ENCODE results near the gene RGS14. TPM values are rescaled to one million over a fixed set of nuclear protein-coding genes. Genes with fewer than 3 reads are reported as not detected.
A peak's percentile ranks its signal among the peaks of the same experiment; 100 is the strongest.

Gene RGS14
- polyA plus RNA-seq, 4 donors = 12.8 to 31.3 (median 20.6) TPM

DNA sequence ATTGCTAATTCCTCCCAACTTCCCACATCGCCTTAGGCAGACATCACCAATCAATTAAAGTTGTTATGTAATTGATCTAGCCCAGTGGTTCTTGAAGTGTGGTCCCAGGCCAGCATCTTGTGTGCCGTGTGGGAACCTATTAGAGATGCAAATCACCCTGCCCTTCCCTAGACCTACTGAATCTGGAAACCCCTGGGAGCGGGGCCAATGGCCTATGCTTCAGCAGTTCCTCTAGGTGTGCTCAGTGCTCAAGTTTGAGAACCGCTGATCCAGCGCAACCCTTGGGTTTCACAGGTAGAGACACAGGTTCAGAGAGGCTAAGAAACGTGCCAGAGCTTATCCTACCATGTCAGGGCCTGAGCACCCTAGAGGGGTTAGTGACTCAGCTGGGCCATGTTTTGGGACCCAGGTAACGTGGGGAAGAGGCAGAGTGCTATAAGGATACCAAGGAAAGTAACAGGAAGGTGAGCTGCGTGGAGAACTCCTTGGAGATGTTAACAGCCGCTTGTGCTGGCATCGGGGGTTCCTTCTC lies 30.9 kb downstream of the RGS14 start:
- Histone ChIP-seq H3K36me3 (ENCODE audit: control insufficient read depth in 3 of 3, insufficient read depth in 2 of 3, low read depth in 1 of 3, low read length in 3 of 3) (no peaks in the 10 kb centered on the region), H3K27me3 (ENCODE audit: control insufficient read depth in 3 of 3, insufficient read depth in 3 of 3, low read length in 3 of 3) (no peaks in the 10 kb centered on the region), H3K4me3 (ENCODE audit: low read depth in 1 of 3, low read length in 3 of 3) (no peak overlapping the region), H3K4me1 (ENCODE audit: control insufficient read depth in 3 of 3, insufficient read depth in 2 of 3, low read depth in 1 of 3, low read length in 2 of 3) (no peaks in the 10 kb centered on the region), H3K9me3 (ENCODE audit: control insufficient read depth in 2 of 2, insufficient read depth in 1 of 2, low read depth in 1 of 2, low read length in 1 of 2) (no peaks in the 10 kb centered on the region), H3K27ac (ENCODE audit: low read depth in 1 of 3, low read length in 2 of 3) (peak overlapping the region in 2 of 3 donors; percentile 23 to 55)
- FAIRE-seq (no peak), DNase-seq (no peak)
- WGBS, 3 donors = 88 to 92% (median 90%) methylated on average over 10 of the region's 10 CpGs

DNA sequence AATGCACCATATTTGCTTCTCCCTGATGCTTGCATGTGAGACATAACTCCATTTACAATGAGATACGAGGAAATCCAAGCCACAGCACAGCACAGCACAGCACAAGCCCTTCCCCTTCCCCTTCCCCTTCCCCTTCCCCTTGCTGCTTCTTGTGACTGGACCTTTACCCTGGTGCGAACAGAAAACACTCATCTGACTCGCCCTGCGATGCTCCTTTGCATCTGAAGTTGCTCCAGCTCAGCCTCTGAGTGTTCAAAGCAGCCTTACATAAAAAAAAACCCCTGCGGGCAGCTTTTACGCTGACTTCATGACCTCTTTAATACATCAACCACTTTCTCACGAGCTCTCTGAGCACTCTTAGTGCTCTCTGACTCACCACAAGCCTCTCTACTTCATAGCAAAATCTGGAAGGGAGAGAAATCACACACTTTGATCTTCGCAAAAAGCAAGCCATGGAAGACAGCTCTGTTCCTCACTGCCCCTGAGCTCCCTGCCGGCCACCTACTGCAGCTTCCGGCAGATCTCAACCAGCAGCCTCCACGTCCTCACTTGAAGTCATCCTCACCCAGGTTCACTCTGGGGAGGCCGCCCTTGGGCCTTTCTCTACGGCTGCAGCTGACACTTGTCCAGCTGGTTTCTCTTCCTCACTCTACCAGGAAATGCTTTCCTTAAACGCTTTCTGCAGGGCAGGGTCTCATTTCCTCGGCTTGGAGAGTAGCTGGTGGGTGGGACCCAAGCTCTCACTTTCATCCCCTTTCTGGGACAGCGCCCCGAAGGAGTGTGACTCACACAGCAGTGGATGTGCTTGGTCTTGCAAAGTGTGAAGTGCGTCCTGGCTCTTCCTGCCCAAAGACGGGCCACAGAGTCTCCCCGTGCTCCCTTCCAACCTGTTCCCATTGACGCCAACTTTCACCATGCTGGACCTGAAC lies 31.8 kb downstream of the RGS14 start:
- H3K27me3 ChIP-seq (ENCODE audit: control insufficient read depth in 3 of 3, insufficient read depth in 3 of 3, low read length in 3 of 3) = peaks cover 0 to 8% (median 0%) of the 10 kb centered on the region in 3 donors
- no peaks in the 10 kb centered on the region for H3K9me3 ChIP-seq (ENCODE audit: control insufficient read depth in 2 of 2, insufficient read depth in 1 of 2, low read depth in 1 of 2, low read length in 1 of 2)
- 25 to 35% (median 31%) methylated on average over 21 of the region's 21 CpGs for WGBS, 3 donors
- FAIRE-seq = no peak
- DNase-seq = peak; percentile 31 to 51
- H3K4me3 ChIP-seq (ENCODE audit: low read depth in 1 of 3, low read length in 3 of 3) = no peak overlapping the region
- peak overlapping the region in 2 of 3 donors; percentile 23 to 55 for H3K27ac ChIP-seq (ENCODE audit: low read depth in 1 of 3, low read length in 2 of 3)
- H3K4me1 ChIP-seq (ENCODE audit: control insufficient read depth in 3 of 3, insufficient read depth in 2 of 3, low read depth in 1 of 3, low read length in 2 of 3) = no peaks in the 10 kb centered on the region
- no peaks in the 10 kb centered on the region for H3K36me3 ChIP-seq (ENCODE audit: control insufficient read depth in 3 of 3, insufficient read depth in 2 of 3, low read depth in 1 of 3, low read length in 3 of 3)

DNA sequence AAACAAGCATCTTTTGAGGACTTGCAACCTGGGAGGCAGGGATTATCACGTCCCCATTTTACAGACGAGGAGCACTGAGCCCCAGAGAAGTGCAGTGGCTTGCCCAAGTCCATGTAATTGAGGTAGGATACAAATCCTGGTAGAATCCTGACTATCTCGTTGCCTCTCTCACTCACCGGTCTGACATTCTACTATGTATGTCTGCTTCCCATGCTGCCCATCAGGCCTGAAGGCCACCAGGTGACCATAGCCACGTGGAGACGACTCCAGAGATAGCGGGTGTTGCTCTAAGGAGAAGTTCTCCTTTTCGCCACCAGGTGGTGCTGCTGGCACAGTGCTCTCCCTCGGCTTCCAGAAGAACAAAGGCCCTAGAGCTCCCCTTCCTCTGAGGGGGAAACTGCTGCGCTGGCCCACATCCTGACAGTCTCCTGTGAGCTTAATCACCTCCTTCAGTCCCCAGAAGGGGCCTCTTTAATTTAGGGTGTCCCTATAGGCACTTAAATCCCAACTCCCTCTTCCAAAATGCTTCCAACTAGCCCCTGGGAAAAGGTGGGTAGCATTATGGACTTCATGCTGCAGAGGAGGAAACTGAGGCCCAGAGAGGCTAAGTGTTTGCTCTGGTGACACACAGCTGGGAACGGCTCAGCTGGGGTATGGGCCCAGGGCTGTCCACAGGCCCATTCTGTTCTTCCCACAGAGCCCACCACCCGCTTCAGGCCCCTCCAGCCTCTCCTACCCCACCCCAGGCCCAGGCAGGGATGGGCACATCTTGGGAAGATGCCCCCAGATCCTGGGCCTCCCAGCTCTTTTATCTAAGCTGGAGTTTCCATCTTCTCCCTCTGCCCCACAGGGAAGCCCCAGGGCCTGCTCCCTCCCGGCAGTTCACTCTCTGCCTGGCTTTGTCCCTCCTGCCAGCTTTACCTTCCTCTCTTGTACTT lies 32.9 kb downstream of the RGS14 start:
- H3K36me3 ChIP-seq (ENCODE audit: control insufficient read depth in 3 of 3, insufficient read depth in 2 of 3, low read depth in 1 of 3, low read length in 3 of 3) = no peaks in the 10 kb centered on the region
- no peak overlapping the region for H3K27ac ChIP-seq (ENCODE audit: low read depth in 1 of 3, low read length in 2 of 3)
- DNase-seq (peak; percentile 85 to 92), FAIRE-seq (no peak)
- no peak overlapping the region for H3K4me3 ChIP-seq (ENCODE audit: low read depth in 1 of 3, low read length in 3 of 3)
- WGBS, 3 donors = 20 to 26% (median 22%) methylated on average over 13 of the region's 13 CpGs
- no peaks in the 10 kb centered on the region for H3K9me3 ChIP-seq (ENCODE audit: control insufficient read depth in 2 of 2, insufficient read depth in 1 of 2, low read depth in 1 of 2, low read length in 1 of 2)
- no peaks in the 10 kb centered on the region for H3K4me1 ChIP-seq (ENCODE audit: control insufficient read depth in 3 of 3, insufficient read depth in 2 of 3, low read depth in 1 of 3, low read length in 2 of 3)
- peaks cover 0 to 11% (median 0%) of the 10 kb centered on the region in 3 donors for H3K27me3 ChIP-seq (ENCODE audit: control insufficient read depth in 3 of 3, insufficient read depth in 3 of 3, low read length in 3 of 3)

DNA sequence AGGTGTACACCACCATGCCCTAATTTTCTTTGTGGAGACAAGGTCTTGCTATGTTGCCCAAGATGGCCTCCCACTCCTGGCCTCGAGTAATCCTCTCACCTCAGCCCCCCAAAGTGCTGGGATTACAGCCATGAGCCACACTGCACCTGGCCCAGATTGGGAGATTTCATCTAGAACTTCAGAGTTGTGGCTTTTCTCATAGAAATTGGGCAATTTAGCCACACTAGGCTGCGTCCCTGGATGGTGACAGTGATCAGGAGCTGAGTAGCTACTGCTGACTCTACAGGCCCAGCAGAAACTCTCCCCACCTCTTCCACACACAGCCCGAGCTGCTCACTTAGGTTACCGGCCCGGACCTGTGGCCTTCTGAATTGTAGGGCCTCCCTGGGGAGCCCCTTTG lies 35.0 kb downstream of the RGS14 start:
- no peak overlapping the region for H3K27ac ChIP-seq (ENCODE audit: low read depth in 1 of 3, low read length in 2 of 3)
- DNase-seq = no peak
- H3K4me1 ChIP-seq (ENCODE audit: control insufficient read depth in 3 of 3, insufficient read depth in 2 of 3, low read depth in 1 of 3, low read length in 2 of 3) = no peaks in the 10 kb centered on the region
- H3K9me3 ChIP-seq (ENCODE audit: control insufficient read depth in 2 of 2, insufficient read depth in 1 of 2, low read depth in 1 of 2, low read length in 1 of 2) = no peaks in the 10 kb centered on the region
- H3K4me3 ChIP-seq (ENCODE audit: low read depth in 1 of 3, low read length in 3 of 3) = no peak overlapping the region
- no peak for FAIRE-seq
- 83 to 91% (median 84%) methylated on average over 5 of the region's 5 CpGs for WGBS, 3 donors
- no peaks in the 10 kb centered on the region for H3K36me3 ChIP-seq (ENCODE audit: control insufficient read depth in 3 of 3, insufficient read depth in 2 of 3, low read depth in 1 of 3, low read length in 3 of 3)
- peaks cover 0 to 15% (median 0%) of the 10 kb centered on the region in 3 donors for H3K27me3 ChIP-seq (ENCODE audit: control insufficient read depth in 3 of 3, insufficient read depth in 3 of 3, low read length in 3 of 3)

DNA sequence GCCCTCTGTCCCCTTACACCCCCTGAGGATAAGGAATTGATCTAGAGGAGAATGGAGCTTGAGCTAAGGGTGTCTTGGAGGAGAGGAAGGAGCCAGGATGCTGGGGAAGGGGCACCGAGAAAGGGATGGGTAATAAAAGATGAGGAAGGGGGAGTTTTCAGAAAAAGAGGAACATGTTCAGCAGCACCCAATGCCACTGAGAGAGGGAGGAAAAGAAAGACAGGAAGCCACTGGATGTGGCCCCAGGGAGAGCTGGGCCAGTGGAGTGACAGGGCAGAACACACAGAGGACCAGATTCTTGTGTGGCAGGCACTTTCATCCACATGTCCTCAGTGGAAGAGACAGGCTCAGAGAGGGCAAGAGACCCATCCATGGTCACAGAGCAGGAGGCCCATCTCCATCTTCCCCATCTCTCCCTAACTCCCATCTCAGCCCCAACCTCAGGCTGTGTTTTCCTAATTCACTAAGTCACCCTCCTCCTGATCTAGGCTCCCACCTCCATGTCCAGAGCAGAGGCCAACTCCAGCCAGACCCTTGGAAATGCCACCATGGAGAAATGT lies 35.6 kb downstream of the RGS14 start:
- Histone ChIP-seq H3K36me3 (ENCODE audit: control insufficient read depth in 3 of 3, insufficient read depth in 2 of 3, low read depth in 1 of 3, low read length in 3 of 3) (no peaks in the 10 kb centered on the region), H3K4me3 (ENCODE audit: low read depth in 1 of 3, low read length in 3 of 3) (no peak overlapping the region), H3K4me1 (ENCODE audit: control insufficient read depth in 3 of 3, insufficient read depth in 2 of 3, low read depth in 1 of 3, low read length in 2 of 3) (no peaks in the 10 kb centered on the region), H3K9me3 (ENCODE audit: control insufficient read depth in 2 of 2, insufficient read depth in 1 of 2, low read depth in 1 of 2, low read length in 1 of 2) (no peaks in the 10 kb centered on the region), H3K27ac (ENCODE audit: low read depth in 1 of 3, low read length in 2 of 3) (no peak overlapping the region), H3K27me3 (ENCODE audit: control insufficient read depth in 3 of 3, insufficient read depth in 3 of 3, low read length in 3 of 3) (peaks cover 0 to 18% (median 0%) of the 10 kb centered on the region in 3 donors)
- FAIRE-seq = no peak
- DNase-seq = no peak
- 69 to 78% (median 70%) methylated on average over 1 of the region's 1 CpG for WGBS, 3 donors

DNA sequence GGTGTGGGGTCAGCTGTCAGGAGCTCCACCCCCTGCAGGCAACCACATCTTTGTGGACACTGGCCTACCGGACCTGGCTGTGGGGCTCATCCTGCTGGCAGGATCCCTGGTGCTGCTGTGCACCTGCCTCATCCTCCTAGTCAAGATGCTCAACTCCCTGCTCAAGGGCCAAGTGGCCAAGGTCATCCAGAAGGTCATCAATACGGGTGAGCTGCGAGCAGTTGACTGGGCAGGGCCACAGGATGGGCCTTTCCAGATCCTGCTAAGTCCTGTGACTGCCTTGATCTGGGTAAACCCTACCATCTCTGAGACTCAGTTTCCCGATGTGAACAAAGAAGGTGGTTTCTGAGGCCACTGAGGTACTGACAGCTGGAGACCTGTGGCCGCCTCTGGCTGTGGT lies 36.3 kb downstream of the RGS14 start:
- FAIRE-seq (no peak), DNase-seq (no peak)
- Histone ChIP-seq H3K9me3 (ENCODE audit: control insufficient read depth in 2 of 2, insufficient read depth in 1 of 2, low read depth in 1 of 2, low read length in 1 of 2) (no peaks in the 10 kb centered on the region), H3K27ac (ENCODE audit: low read depth in 1 of 3, low read length in 2 of 3) (no peak overlapping the region), H3K4me1 (ENCODE audit: control insufficient read depth in 3 of 3, insufficient read depth in 2 of 3, low read depth in 1 of 3, low read length in 2 of 3) (no peaks in the 10 kb centered on the region), H3K4me3 (ENCODE audit: low read depth in 1 of 3, low read length in 3 of 3) (no peak overlapping the region), H3K36me3 (ENCODE audit: control insufficient read depth in 3 of 3, insufficient read depth in 2 of 3, low read depth in 1 of 3, low read length in 3 of 3) (no peaks in the 10 kb centered on the region), H3K27me3 (ENCODE audit: control insufficient read depth in 3 of 3, insufficient read depth in 3 of 3, low read length in 3 of 3) (peaks cover 0 to 25% (median 0%) of the 10 kb centered on the region in 3 donors)
- 65 to 76% (median 72%) methylated on average over 5 of the region's 5 CpGs for WGBS, 3 donors

DNA sequence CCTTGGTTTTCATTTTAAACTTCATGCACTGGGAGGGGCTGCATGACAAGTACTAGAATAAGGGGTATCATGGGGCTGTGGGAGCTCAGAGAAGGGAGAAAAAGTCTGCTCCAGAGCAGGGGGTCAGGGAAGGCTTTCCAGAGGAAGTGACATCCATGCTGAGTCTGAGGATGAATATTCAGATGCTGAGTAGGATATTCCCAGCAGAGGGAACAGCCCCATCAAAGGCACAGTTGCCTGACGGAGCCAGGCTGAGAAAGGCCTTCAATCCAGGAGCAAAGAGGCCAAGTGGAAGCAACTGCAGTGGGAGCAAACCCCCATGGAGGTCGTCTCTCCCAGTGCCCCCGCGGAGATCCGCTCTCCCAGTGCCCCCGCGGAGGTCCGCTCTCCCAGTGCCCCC lies 38.4 kb downstream of the RGS14 start:
- Histone ChIP-seq H3K36me3 (ENCODE audit: control insufficient read depth in 3 of 3, insufficient read depth in 2 of 3, low read depth in 1 of 3, low read length in 3 of 3) (no peaks in the 10 kb centered on the region), H3K27me3 (ENCODE audit: control insufficient read depth in 3 of 3, insufficient read depth in 3 of 3, low read length in 3 of 3) (peaks cover 0 to 46% (median 0%) of the 10 kb centered on the region in 3 donors), H3K9me3 (ENCODE audit: control insufficient read depth in 2 of 2, insufficient read depth in 1 of 2, low read depth in 1 of 2, low read length in 1 of 2) (no peaks in the 10 kb centered on the region), H3K4me3 (ENCODE audit: low read depth in 1 of 3, low read length in 3 of 3) (no peak overlapping the region), H3K27ac (ENCODE audit: low read depth in 1 of 3, low read length in 2 of 3) (no peak overlapping the region), H3K4me1 (ENCODE audit: control insufficient read depth in 3 of 3, insufficient read depth in 2 of 3, low read depth in 1 of 3, low read length in 2 of 3) (peaks cover 0 to 9% (median 0%) of the 10 kb centered on the region in 3 donors)
- WGBS, 3 donors = 62 to 88% (median 77%) methylated on average over 2 to 8 of the region's 8 CpGs
- FAIRE-seq (no peak), DNase-seq (no peak)

DNA sequence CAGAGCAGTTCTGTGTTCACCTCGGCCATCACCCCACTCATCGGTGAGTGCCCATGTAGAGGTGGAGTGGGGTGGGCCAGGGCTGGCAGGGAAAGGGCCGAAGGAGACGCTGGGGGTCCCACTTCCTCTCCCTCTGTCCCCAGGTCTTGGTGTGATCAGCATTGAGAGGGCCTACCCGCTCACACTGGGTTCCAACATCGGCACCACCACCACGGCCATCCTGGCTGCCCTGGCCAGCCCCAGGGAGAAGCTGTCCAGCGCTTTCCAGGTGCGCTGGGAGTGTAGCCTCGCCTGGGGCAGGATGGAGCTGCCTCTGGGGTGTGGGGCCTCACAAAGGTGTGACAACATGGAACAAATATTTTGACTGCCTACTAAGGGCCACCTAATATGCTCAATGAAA lies 39.1 kb downstream of the RGS14 start:
- H3K36me3 ChIP-seq (ENCODE audit: control insufficient read depth in 3 of 3, insufficient read depth in 2 of 3, low read depth in 1 of 3, low read length in 3 of 3) = no peaks in the 10 kb centered on the region
- no peak for FAIRE-seq
- WGBS, 3 donors = 86 to 94% (median 90%) methylated on average over 10 of the region's 10 CpGs

More for the DNA sequence above, 39.1 kb downstream of the RGS14 start:
- Histone ChIP-seq H3K9me3 (ENCODE audit: control insufficient read depth in 2 of 2, insufficient read depth in 1 of 2, low read depth in 1 of 2, low read length in 1 of 2) (no peaks in the 10 kb centered on the region), H3K27ac (ENCODE audit: low read depth in 1 of 3, low read length in 2 of 3) (no peak overlapping the region), H3K4me3 (ENCODE audit: low read depth in 1 of 3, low read length in 3 of 3) (no peak overlapping the region), H3K27me3 (ENCODE audit: control insufficient read depth in 3 of 3, insufficient read depth in 3 of 3, low read length in 3 of 3) (peaks cover 0 to 53% (median 0%) of the 10 kb centered on the region in 3 donors), H3K4me1 (ENCODE audit: control insufficient read depth in 3 of 3, insufficient read depth in 2 of 3, low read depth in 1 of 3, low read length in 2 of 3) (peaks cover 0 to 9% (median 0%) of the 10 kb centered on the region in 3 donors)
- no peak for DNase-seq

Data from small intestine (tissue), 7 donors.